HEK293T (cell line): ENCODE results near the gene IL17RD.

Experiments
- ARNT ChIP-seq: fragments of 450-650 bp; IDR thresholded peaks from 2 replicates; pipeline ENCODE4 v1.6.1; 2017; ENCODE audit warnings: mild to moderate bottlenecking
- BHLHE40 ChIP-seq: fragments of 450-650 bp; IDR thresholded peaks from 2 replicates; pipeline ENCODE4 v1.6.1; 2016; ENCODE audit warnings: mild to moderate bottlenecking, moderate library complexity, borderline replicate concordance
- CTBP1 ChIP-seq: fragments of 450-650 bp; IDR thresholded peaks from 2 replicates; pipeline ENCODE4 v1.6.1; 2016; ENCODE audit warnings: borderline replicate concordance
- FOXA1 ChIP-seq: fragments of 450-650 bp; IDR thresholded peaks from 2 replicates; pipeline ENCODE4 v1.6.1; 2016; ENCODE audit warnings: mild to moderate bottlenecking
- FOXK2 ChIP-seq: fragments of 450-650 bp; IDR thresholded peaks from 2 replicates; pipeline ENCODE4 v1.6.1; 2016; ENCODE audit warnings: mild to moderate bottlenecking
- FOXM1 ChIP-seq: fragments of 450-650 bp; IDR thresholded peaks from 2 replicates; pipeline ENCODE4 v1.6.1; 2017; ENCODE audit warnings: mild to moderate bottlenecking, borderline replicate concordance
- HDGF ChIP-seq: fragments of 450-650 bp; IDR thresholded peaks from 2 replicates; pipeline ENCODE4 v1.6.1; 2017; ENCODE audit warnings: antibody characterized with exemption, borderline replicate concordance
- L3MBTL2 ChIP-seq: fragments of 450-650 bp; conservative IDR thresholded peaks from 2 replicates; pipeline ENCODE4 v1.6.1; 2016; ENCODE audit warnings: mild to moderate bottlenecking
- PKNOX1 ChIP-seq: fragments of 450-650 bp; IDR thresholded peaks from 2 replicates; pipeline ENCODE4 v1.6.1; 2016
- SP1 ChIP-seq: fragments of 450-650 bp; IDR thresholded peaks from 2 replicates; pipeline ENCODE4 v1.6.1; 2017
- SUZ12 ChIP-seq: fragments of 450-650 bp; IDR thresholded peaks from 2 replicates; pipeline ENCODE4 v1.6.1; 2016; ENCODE audit warnings: mild to moderate bottlenecking
- TARDBP ChIP-seq: fragments of 450-650 bp; IDR thresholded peaks from 2 replicates; pipeline ENCODE4 v1.6.1; 2016

GRCh38 chr3:57060089-57060821, 104.9 kb downstream of the IL17RD start, which contains the start of gene SPATA12:
- no peak for TF ChIP-seq L3MBTL2
- TF ChIP-seq FOXM1, result no peak
- TF ChIP-seq HDGF, result no peak
- no peak for TF ChIP-seq PKNOX1
- TF ChIP-seq FOXK2, result no peak
- no peak for TF ChIP-seq BHLHE40
- TF ChIP-seq TARDBP, result no peak
- TF ChIP-seq SUZ12, result no peak
- TF ChIP-seq FOXA1, result no peak
- no peak for TF ChIP-seq ARNT
- no peak for TF ChIP-seq CTBP1
- no peak for TF ChIP-seq SP1
